H9 (cell line): ENCODE results near the gene CAPZA2. TPM values are rescaled to one million over a fixed set of nuclear protein-coding genes. Genes with fewer than 3 reads are reported as not detected.

ENCODE experiments used
- DNase-seq: peaks from one replicate; pipeline ENCODE4 v3.0.0-alpha.2; 2017
- H2AFZ ChIP-seq: one replicate; pipeline ENCODE4 v1.6.1; 2013; ENCODE audit warnings: mild to moderate bottlenecking, low read length, control low read depth, moderate library complexity
- H2AK5ac ChIP-seq: 2 replicates; pipeline ENCODE4 v1.6.1; 2013; ENCODE audit warnings: low read length, control low read depth, mixed read lengths; ENCODE audit not compliant: insufficient read length
- H2BK120ac ChIP-seq: one replicate; pipeline ENCODE4 v1.6.1; 2013; ENCODE audit warnings: low read depth, mild to moderate bottlenecking, low read length, control low read depth, inconsistent platforms; ENCODE audit not compliant: poor library complexity, severe bottlenecking
- H2BK12ac ChIP-seq: 2 replicates; pipeline ENCODE4 v1.6.1; 2013; ENCODE audit warnings: low read length, control low read depth, mixed read lengths, low read depth; ENCODE audit not compliant: insufficient read length
- H2BK15ac ChIP-seq: 2 replicates; pipeline ENCODE4 v1.6.1; 2013; ENCODE audit warnings: low read depth, low read length, control low read depth
- H2BK20ac ChIP-seq: one replicate; pipeline ENCODE4 v1.6.1; 2013; ENCODE audit warnings: low read depth, mild to moderate bottlenecking, low read length, control low read depth, inconsistent platforms; ENCODE audit not compliant: poor library complexity, severe bottlenecking
- H2BK5ac ChIP-seq: 2 replicates; pipeline ENCODE4 v1.6.1; 2013; ENCODE audit warnings: low read length, control low read depth, mixed read lengths; ENCODE audit not compliant: insufficient read length
- H3K14ac ChIP-seq: 2 replicates; pipeline ENCODE4 v1.6.1; 2013; ENCODE audit warnings: low read length, control low read depth; ENCODE audit not compliant: insufficient read depth
- H3K18ac ChIP-seq: 2 replicates; pipeline ENCODE4 v1.6.1; 2013; ENCODE audit warnings: low read depth, mild to moderate bottlenecking, mixed read lengths, low read length, control low read depth; ENCODE audit not compliant: insufficient read length
- H3K23ac ChIP-seq: 2 replicates; pipeline ENCODE4 v1.6.1; 2013; ENCODE audit warnings: low read length, control low read depth, mixed read lengths, low read depth; ENCODE audit not compliant: insufficient read length
- H3K23me2 ChIP-seq: 2 replicates; pipeline ENCODE4 v1.6.1; 2013; ENCODE audit warnings: low read depth, mild to moderate bottlenecking, mixed read lengths, low read length, control low read depth; ENCODE audit not compliant: insufficient read length, poor library complexity, severe bottlenecking
- H3K27ac ChIP-seq: 2 replicates; pipeline ENCODE4 v1.5.1; 2013; ENCODE audit warnings: low read length, control low read depth, mixed read lengths, low read depth; ENCODE audit not compliant: insufficient read length
- H3K27me3 ChIP-seq: 2 replicates; pipeline ENCODE4 v1.6.1; 2013; ENCODE audit warnings: low read length, control low read depth, inconsistent platforms; ENCODE audit not compliant: insufficient read depth
- H3K4ac ChIP-seq: 2 replicates; pipeline ENCODE4 v1.6.1; 2013; ENCODE audit warnings: low read depth, mild to moderate bottlenecking, control low read depth, inconsistent platforms, low read length, moderate library complexity
- H3K4me1 ChIP-seq: 2 replicates; pipeline ENCODE4 v1.6.1; 2013; ENCODE audit warnings: low read length, control low read depth, inconsistent platforms; ENCODE audit not compliant: insufficient read depth
- H3K4me2 ChIP-seq: 2 replicates; pipeline ENCODE4 v1.6.1; 2013; ENCODE audit warnings: low read length, control low read depth, mixed read lengths; ENCODE audit not compliant: insufficient read length, insufficient read depth
- H3K56ac ChIP-seq: 2 replicates; pipeline ENCODE4 v1.6.1; 2013; ENCODE audit warnings: low read depth, mild to moderate bottlenecking, mixed read lengths, low read length, control low read depth; ENCODE audit not compliant: insufficient read length
- H3K79me1 ChIP-seq: 2 replicates; pipeline ENCODE4 v1.6.1; 2013; ENCODE audit warnings: low read depth, mild to moderate bottlenecking, moderate library complexity, low read length, control low read depth, inconsistent platforms; ENCODE audit not compliant: insufficient read depth, poor library complexity, severe bottlenecking
- H3K79me2 ChIP-seq: 2 replicates; pipeline ENCODE4 v1.6.1; 2013; ENCODE audit warnings: low read length, control low read depth, inconsistent platforms; ENCODE audit not compliant: insufficient read depth
- H3K9ac ChIP-seq: 2 replicates; pipeline ENCODE4 v1.6.1; 2013; ENCODE audit warnings: low read length, control low read depth, mixed read lengths; ENCODE audit not compliant: insufficient read length; ENCODE audit errors: extremely low read depth
- H3K9me3 ChIP-seq: one replicate; pipeline ENCODE4 v1.6.1; 2013; ENCODE audit warnings: low read depth, low read length, inconsistent platforms; ENCODE audit not compliant: control insufficient read depth
- H3T11ph ChIP-seq: one replicate; pipeline ENCODE4 v1.6.1; 2013; ENCODE audit warnings: mild to moderate bottlenecking, low read length, control low read depth, inconsistent platforms
- H4K20me1 ChIP-seq: one replicate; pipeline ENCODE4 v1.6.1; 2013; ENCODE audit not compliant: control insufficient read depth, insufficient read length, insufficient read depth
- H4K5ac ChIP-seq: 2 replicates; pipeline ENCODE4 v1.6.1; 2013; ENCODE audit warnings: low read depth, mild to moderate bottlenecking, mixed read lengths, low read length, control low read depth; ENCODE audit not compliant: insufficient read length
- H4K8ac ChIP-seq: replicated peaks from 2 replicates; pipeline ENCODE4 v1.6.1; 2013; ENCODE audit warnings: low read length, control low read depth, mixed read lengths, low read depth; ENCODE audit not compliant: insufficient read length
- H4K91ac ChIP-seq: 2 replicates; pipeline ENCODE4 v1.6.1; 2013; ENCODE audit warnings: low read depth, mild to moderate bottlenecking, moderate library complexity, mixed read lengths, low read length, control low read depth; ENCODE audit not compliant: insufficient read length
- H3K27ac Mint-ChIP-seq, 3 experiments: 2 replicates in 2 of 3; 3 replicates in 1 of 3; pipeline ENCODE4 v1.8.0; 2020 to 2021; ENCODE audit warnings: mixed read lengths in 3 of 3, mild to moderate bottlenecking in 1 of 3, moderate library complexity in 1 of 3
- H3K27me3 Mint-ChIP-seq: 2 replicates; pipeline ENCODE4 v1.8.0; 2021; ENCODE audit warnings: low read depth, mild to moderate bottlenecking, moderate library complexity, mixed read lengths
- H3K36me3 Mint-ChIP-seq, 3 experiments: 2 replicates in 2 of 3; 3 replicates in 1 of 3; pipeline ENCODE4 v1.8.0; 2020 to 2021; ENCODE audit warnings: low read depth in 3 of 3, mixed read lengths in 3 of 3; ENCODE audit not compliant: insufficient read depth in 1 of 3
- H3K4me1 Mint-ChIP-seq, 2 experiments: 2 replicates each; pipeline ENCODE4 v1.8.0; 2020; ENCODE audit warnings: mixed read lengths in 2 of 2
- H3K4me3 Mint-ChIP-seq, 2 experiments: 2 replicates in 1 of 2; 3 replicates in 1 of 2; pipeline ENCODE4 v1.8.0; 2020 to 2021; ENCODE audit warnings: mild to moderate bottlenecking in 2 of 2, mixed read lengths in 2 of 2, moderate library complexity in 1 of 2
- H3K9me3 Mint-ChIP-seq, 2 experiments: 2 replicates in 1 of 2; 3 replicates in 1 of 2; pipeline ENCODE4 v1.8.0; 2020; ENCODE audit warnings: mild to moderate bottlenecking in 2 of 2, mixed read lengths in 2 of 2, moderate library complexity in 1 of 2
- WGBS: extraction: QIAGEN DNeasy Blood & Tissue Kit; methylation state at CpG from one replicate; pipeline ENCODE4 v1.1.7; 2013; ENCODE audit warnings: missing lambda C conversion rate, low lambda C conversion rate, mixed read lengths; ENCODE audit not compliant: insufficient read length; ENCODE audit errors: extremely low coverage; 5-methylcytosine and 5-hydroxymethylcytosine counted together
- total RNA-seq: library from RNA; stranded (reverse); gene quantifications from 2 replicates; pipeline ENCODE4 v1.2.1, GENCODE V29; 2021
- TF ChIP-seq, protein P1 (sequence below): fragments of 200-600 bp; sonication (generic); conservative IDR thresholded peaks from 3 replicates; pipeline ENCODE4 v1.8.0; 2021; ENCODE audit warnings: antibody characterized with exemption, mild to moderate bottlenecking

The CAPZA2 gene
- total RNA-seq, 1 experiment from 2014 or later: 131 TPM

DNA sequence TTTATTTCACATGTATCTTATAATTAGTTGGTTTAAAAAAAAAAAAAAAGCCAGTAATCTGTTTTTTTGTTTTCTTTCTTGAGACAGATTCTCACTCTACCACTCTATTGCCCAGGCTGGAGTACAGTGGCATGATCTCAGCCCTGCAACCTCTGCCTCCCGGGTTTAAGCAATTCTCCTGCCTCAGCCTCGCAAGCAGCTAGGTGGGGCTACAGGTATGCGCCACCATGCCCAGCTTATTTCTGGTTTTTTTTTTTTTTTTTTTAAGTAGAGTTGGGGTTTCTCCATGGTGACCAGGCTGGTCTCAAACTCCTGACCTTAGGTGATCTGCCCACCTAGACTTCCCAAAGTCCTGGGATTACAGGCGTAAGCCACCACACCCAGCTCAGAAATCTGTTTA, 34.1 kb upstream of the CAPZA2 start:
- Histone ChIP-seq H3K27ac (no peak overlapping the region), H4K91ac (no peak overlapping the region), H3K14ac (no peak overlapping the region), H3K4ac (no peak overlapping the region), H3K9ac (no peak overlapping the region), H2BK20ac (no peak overlapping the region), H4K20me1 (no peaks in the 10 kb centered on the region), H4K5ac (no peak overlapping the region), H2AFZ (no peak overlapping the region), H3K23ac (no peak overlapping the region), H3K79me1 (no peaks in the 10 kb centered on the region), H3K56ac (no peak overlapping the region), H3K9me3 (no peaks in the 10 kb centered on the region), H4K8ac (no peak overlapping the region), H2BK120ac (no peak overlapping the region), H2BK15ac (no peak overlapping the region), H3T11ph (no peak overlapping the region), H3K79me2 (no peaks in the 10 kb centered on the region), H3K4me1 (no peaks in the 10 kb centered on the region), H2BK12ac (no peak overlapping the region), H3K27me3 (no peaks in the 10 kb centered on the region), H3K18ac (no peak overlapping the region), H2BK5ac (no peak overlapping the region), H3K23me2 (no peaks in the 10 kb centered on the region), H2AK5ac (no peak overlapping the region), H3K4me2 (no peak overlapping the region)
- no peaks in the 10 kb centered on the region for H3K36me3 Mint-ChIP-seq
- no peak overlapping the region for H3K27ac Mint-ChIP-seq
- DNase-seq: peak; percentile 43
- TF ChIP-seq, protein P1, sequence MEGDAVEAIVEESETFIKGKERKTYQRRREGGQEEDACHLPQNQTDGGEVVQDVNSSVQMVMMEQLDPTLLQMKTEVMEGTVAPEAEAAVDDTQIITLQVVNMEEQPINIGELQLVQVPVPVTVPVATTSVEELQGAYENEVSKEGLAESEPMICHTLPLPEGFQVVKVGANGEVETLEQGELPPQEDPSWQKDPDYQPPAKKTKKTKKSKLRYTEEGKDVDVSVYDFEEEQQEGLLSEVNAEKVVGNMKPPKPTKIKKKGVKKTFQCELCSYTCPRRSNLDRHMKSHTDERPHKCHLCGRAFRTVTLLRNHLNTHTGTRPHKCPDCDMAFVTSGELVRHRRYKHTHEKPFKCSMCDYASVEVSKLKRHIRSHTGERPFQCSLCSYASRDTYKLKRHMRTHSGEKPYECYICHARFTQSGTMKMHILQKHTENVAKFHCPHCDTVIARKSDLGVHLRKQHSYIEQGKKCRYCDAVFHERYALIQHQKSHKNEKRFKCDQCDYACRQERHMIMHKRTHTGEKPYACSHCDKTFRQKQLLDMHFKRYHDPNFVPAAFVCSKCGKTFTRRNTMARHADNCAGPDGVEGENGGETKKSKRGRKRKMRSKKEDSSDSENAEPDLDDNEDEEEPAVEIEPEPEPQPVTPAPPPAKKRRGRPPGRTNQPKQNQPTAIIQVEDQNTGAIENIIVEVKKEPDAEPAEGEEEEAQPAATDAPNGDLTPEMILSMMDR: peak; percentile 55
- H3K27me3 Mint-ChIP-seq: no peaks in the 10 kb centered on the region
- no CpG with 5 or more reads among the region's 4 CpGs for WGBS
- no peaks in the 10 kb centered on the region for H3K9me3 Mint-ChIP-seq
- no peak overlapping the region for H3K4me3 Mint-ChIP-seq
- no peaks in the 10 kb centered on the region for H3K4me1 Mint-ChIP-seq
